Activated B cell treated with CpG ODN at 0.5 μM for 24 hours (primary cell): Measurements from ENCODE around the gene NANP. TPM values are rescaled to one million over a fixed set of nuclear protein-coding genes. Genes with fewer than 3 reads are reported as not detected.

Experiments
- ATAC-seq: fragments of 200-7000 bp; cut with Tn5 transposase; one replicate; pipeline ENCODE4 v1.10.0; 2021; ENCODE audit warnings: low read depth, mild to moderate bottlenecking, moderate library complexity
- CTCF ChIA-PET: fragments of 350-600 bp; sonication (Branson Sonifier 250); formaldehyde crosslinking; loops from one replicate; lab custom pipeline; 2021; ENCODE audit warnings: antibody characterized with exemption; lab: Charles Lee
- POLR2A ChIA-PET: fragments of 350-600 bp; sonication (Branson Sonifier 250); formaldehyde crosslinking; loops from one replicate; lab custom pipeline; 2021; ENCODE audit warnings: antibody characterized with exemption; lab: Charles Lee
- DNase-seq: peaks from one replicate; pipeline ENCODE4 v3.0.0; 2022
- H3K27ac Mint-ChIP-seq: one replicate; pipeline ENCODE4 v1.8.0; 2020; ENCODE audit warnings: mixed read lengths
- H3K27me3 Mint-ChIP-seq: one replicate; pipeline ENCODE4 v1.8.0; 2021; ENCODE audit warnings: mixed read lengths
- H3K36me3 Mint-ChIP-seq: one replicate; pipeline ENCODE4 v1.8.0; 2021; ENCODE audit warnings: low read depth, mixed read lengths
- H3K4me1 Mint-ChIP-seq: one replicate; pipeline ENCODE4 v1.8.0; 2021; ENCODE audit warnings: mixed read lengths
- H3K4me3 Mint-ChIP-seq: one replicate; pipeline ENCODE4 v1.8.0; 2020; ENCODE audit warnings: mild to moderate bottlenecking, mixed read lengths
- H3K9me3 Mint-ChIP-seq: one replicate; pipeline ENCODE4 v1.8.0; 2020; ENCODE audit warnings: mixed read lengths
- CTCF ChIP-seq: fragments of 200-600 bp; IDR thresholded peaks from one replicate; pipeline ENCODE4 v1.8.0; 2022; ENCODE audit warnings: antibody characterized with exemption, mild to moderate bottlenecking
- intact Hi-C: fragments of 100-400 bp; cut with micrococcal nuclease; formaldehyde crosslinking; loops from one replicate; pipeline ENCODE4 v1.15.1; 2024
- total RNA-seq: library from RNA; stranded (reverse); gene quantifications from 2 replicates; pipeline ENCODE4 v1.2.3, GENCODE V29; 2022

NANP gene
- 2.3 and 2.7 TPM in 2 replicates for total RNA-seq

- peak; percentile 84 for ATAC-seq
- H3K4me3 Mint-ChIP-seq, result peak within 1 kb of the TSS; percentile 92
- no peaks in the 10 kb centered on the region for H3K9me3 Mint-ChIP-seq
- H3K36me3 Mint-ChIP-seq, result peaks cover 9% of the 10 kb centered on the region
- CTCF ChIA-PET, result no interaction called here
- peak; percentile 88 for DNase-seq
- POLR2A ChIA-PET, result no interaction called here
- H3K27ac Mint-ChIP-seq, result peak within 1 kb of the TSS; percentile 92
- no peak for TF ChIP-seq CTCF
- no peaks in the 10 kb centered on the region for H3K27me3 Mint-ChIP-seq
- H3K4me1 Mint-ChIP-seq, result peaks cover 25% of the 10 kb centered on the region
- intact Hi-C loops, result loop anchor here (1.0 to 5.0 kb wide), 11 partner anchors 39 to 631 kb away; partner anchors contain the start of genes ABHD12, ACSS1, APMAP and ENTPD6
These were observed at the start of gene NANP for GRCh38 chr20:25623736-25624499. Gene NANP, minus strand, starts transcription at chr20:25624014. Its CDS starts 66 bp downstream, at chr20:25623948.

GRCh38 chr20:25672659-25673235 is 48.9 kb upstream of the NANP start:
- Mint-ChIP-seq H3K4me3 (no peak overlapping the region), H3K4me1 (no peaks in the 10 kb centered on the region), H3K9me3 (no peaks in the 10 kb centered on the region), H3K27me3 (no peaks in the 10 kb centered on the region), H3K27ac (no peak overlapping the region), H3K36me3 (peaks cover 47% of the 10 kb centered on the region)
- ATAC-seq (no peak), DNase-seq (no peak)
- ChIA-PET CTCF (no interaction called here), POLR2A (no interaction called here)
- intact Hi-C loops, result no loop called here
- TF ChIP-seq CTCF, result no peak

- intact Hi-C loops, result no loop called here
- ATAC-seq (no peak), DNase-seq (no peak)
- H3K27ac Mint-ChIP-seq, result no peak overlapping the region
- no peaks in the 10 kb centered on the region for H3K9me3 Mint-ChIP-seq
- ChIA-PET POLR2A (no interaction called here), CTCF (no interaction called here)
- H3K4me3 Mint-ChIP-seq, result no peak overlapping the region
- TF ChIP-seq CTCF, result no peak
- H3K36me3 Mint-ChIP-seq, result peaks cover 19% of the 10 kb centered on the region
- no peaks in the 10 kb centered on the region for H3K4me1 Mint-ChIP-seq
- H3K27me3 Mint-ChIP-seq, result no peaks in the 10 kb centered on the region
These were observed 46.1 kb upstream of the NANP start for GRCh38 chr20:25669826-25670422.

- CTCF ChIA-PET, result no interaction called here
- H3K4me1 Mint-ChIP-seq, result no peaks in the 10 kb centered on the region
- H3K36me3 Mint-ChIP-seq, result peaks cover 5% of the 10 kb centered on the region
- H3K9me3 Mint-ChIP-seq, result no peaks in the 10 kb centered on the region
- DNase-seq (no peak), ATAC-seq (no peak)
- POLR2A ChIA-PET, result no interaction called here
- no peak overlapping the region for H3K4me3 Mint-ChIP-seq
- no peaks in the 10 kb centered on the region for H3K27me3 Mint-ChIP-seq
- H3K27ac Mint-ChIP-seq, result no peak overlapping the region
- no peak for TF ChIP-seq CTCF
- intact Hi-C loops, result no loop called here
These were observed 44.6 kb upstream of the NANP start for GRCh38 chr20:25668446-25668845.

- POLR2A ChIA-PET, result no interaction called here
- Mint-ChIP-seq H3K36me3 (peaks cover 10% of the 10 kb centered on the region), H3K9me3 (no peaks in the 10 kb centered on the region), H3K4me3 (no peak overlapping the region), H3K27me3 (no peaks in the 10 kb centered on the region), H3K27ac (no peak overlapping the region), H3K4me1 (no peaks in the 10 kb centered on the region)
- DNase-seq (no peak), ATAC-seq (no peak)
- intact Hi-C loops, result no loop called here
- CTCF ChIA-PET, result no interaction called here
- TF ChIP-seq CTCF, result no peak
These were observed 36.2 kb upstream of the NANP start for GRCh38 chr20:25659999-25660398.
